H1 (cell line): ENCODE data around the gene ITGB7. TPM values are rescaled to one million over a fixed set of nuclear protein-coding genes. Genes with fewer than 3 reads are reported as not detected.

Experiments
- CTCF ChIA-PET: fragments of 300-600 bp; sonication (Branson Sonifier 250); formaldehyde crosslinking; loops from one replicate; lab custom pipeline; 2021; ENCODE audit not compliant: partially characterized antibody; lab: Charles Lee
- POLR2A ChIA-PET: fragments of 300-600 bp; sonication (Branson Sonifier 250); formaldehyde crosslinking; loops from one replicate; lab custom pipeline; 2021; ENCODE audit warnings: inconsistent platforms; ENCODE audit not compliant: partially characterized antibody; lab: Charles Lee
- DNase-seq, 2 experiments: peaks; one replicate each; pipeline versions ENCODE4 v3.0.0 to v3.0.0-alpha.2; 2010 to 2022; ENCODE audit warnings: low spot score in 2 of 2, low read depth in 1 of 2, mixed read lengths in 1 of 2
- FAIRE-seq: peaks from 2 replicates; lab custom pipeline; 2011; peaks lifted over from hg19 to GRCh38; lab: Jason Lieb, UNC
- H2AFZ ChIP-seq: 2 replicates; pipeline ENCODE4 v1.8.1; 2012; ENCODE audit warnings: low read length, inconsistent platforms
- H2AK5ac ChIP-seq: 2 replicates; pipeline ENCODE4 v1.6.1; 2013; ENCODE audit warnings: low read depth, low read length
- H2BK120ac ChIP-seq: replicated peaks from 2 replicates; pipeline ENCODE3; 2013; ENCODE audit warnings: low read depth, low read length, inconsistent platforms
- H2BK12ac ChIP-seq: 2 replicates; pipeline ENCODE4 v1.6.1; 2013; ENCODE audit warnings: low read depth, low read length
- H2BK15ac ChIP-seq: 2 replicates; pipeline ENCODE4 v1.6.1; 2013; ENCODE audit warnings: low read length
- H2BK20ac ChIP-seq: 2 replicates; pipeline ENCODE4 v1.6.1; 2013; ENCODE audit warnings: low read length
- H2BK5ac ChIP-seq: 2 replicates; pipeline ENCODE4 v1.6.1; 2013; ENCODE audit warnings: low read depth, low read length
- H3K14ac ChIP-seq: 2 replicates; pipeline ENCODE4 v1.6.1; 2013; ENCODE audit warnings: inconsistent platforms; ENCODE audit not compliant: insufficient read length
- H3K18ac ChIP-seq: 2 replicates; pipeline ENCODE4 v1.6.1; 2013; ENCODE audit warnings: low read length; ENCODE audit errors: extremely low read depth
- H3K23ac ChIP-seq: 2 replicates; pipeline ENCODE4 v1.6.1; 2013; ENCODE audit warnings: inconsistent platforms; ENCODE audit not compliant: insufficient read length
- H3K23me2 ChIP-seq: 2 replicates; pipeline ENCODE4 v1.6.1; 2013; ENCODE audit warnings: low read depth, low read length
- H3K27ac ChIP-seq: 2 replicates; pipeline ENCODE4 v1.6.1; 2011; ENCODE audit warnings: low read depth, low read length, inconsistent platforms
- H3K27me3 ChIP-seq, 4 experiments: replicated peaks in 1 of 4; 1 replicate in 1 of 4; 2 replicates in 3 of 4; pipeline versions ENCODE4 v1.6.1 to v1.8.1; 2011 to 2013; ENCODE audit warnings: low read length in 3 of 4, mild to moderate bottlenecking in 3 of 4, inconsistent platforms in 2 of 4, mixed read lengths in 2 of 4, moderate library complexity in 1 of 4; ENCODE audit not compliant: control insufficient read depth in 3 of 4, insufficient read depth in 3 of 4; ENCODE audit errors: extremely low read depth in 1 of 4
- H3K36me3 ChIP-seq, 4 experiments: 2 replicates each; pipeline versions ENCODE4 v1.6.1 to v1.8.1; 2011 to 2013; ENCODE audit warnings: mild to moderate bottlenecking in 4 of 4, low read length in 3 of 4, moderate library complexity in 2 of 4, control low read depth in 1 of 4, inconsistent platforms in 1 of 4; ENCODE audit not compliant: insufficient read depth in 4 of 4, control insufficient read depth in 2 of 4
- H3K4ac ChIP-seq: replicated peaks from 2 replicates; pipeline ENCODE3; 2013; ENCODE audit warnings: low read length, low read depth, mixed read lengths, inconsistent platforms; ENCODE audit not compliant: insufficient read length
- H3K4me1 ChIP-seq, 4 experiments: replicated peaks in 1 of 4; 1 replicate in 1 of 4; 2 replicates in 3 of 4; pipeline versions ENCODE4 v1.6.1 to v1.8.1; 2011 to 2013; ENCODE audit warnings: low read length in 3 of 4, inconsistent platforms in 2 of 4, mixed read lengths in 1 of 4; ENCODE audit not compliant: insufficient read depth in 4 of 4, control insufficient read depth in 3 of 4
- H3K4me2 ChIP-seq, 2 experiments: 2 replicates each; pipeline versions ENCODE4 v1.6.1 to v1.8.1; 2011 to 2013; ENCODE audit warnings: low read depth in 2 of 2, low read length in 2 of 2, control low read depth in 1 of 2, inconsistent platforms in 1 of 2, mild to moderate bottlenecking in 1 of 2; ENCODE audit not compliant: insufficient read depth in 1 of 2
- H3K4me3 ChIP-seq, 4 experiments: fragments of 200-600, 300-600 bp in 1 of 4; sonication (generic), shearing (Covaris generic), sonication (Bioruptor Twin) in 1 of 4; 2 replicates each; pipeline versions ENCODE4 v1.5.1 to v1.8.1; 2011 to 2016; ENCODE audit warnings: low read length in 4 of 4, low read depth in 3 of 4, control low read depth in 2 of 4, inconsistent platforms in 2 of 4, mild to moderate bottlenecking in 2 of 4, mixed read lengths in 1 of 4, moderate library complexity in 1 of 4; ENCODE audit not compliant: insufficient read depth in 2 of 4; ENCODE audit errors: extremely low read depth in 1 of 4
- H3K56ac ChIP-seq: replicated peaks from 2 replicates; pipeline ENCODE3; 2013; ENCODE audit warnings: low read depth, mild to moderate bottlenecking, mixed read lengths, low read length, inconsistent platforms; ENCODE audit not compliant: insufficient read length
- H3K79me1 ChIP-seq: 2 replicates; pipeline ENCODE4 v1.6.1; 2013; ENCODE audit warnings: low read depth, low read length, control low read depth
- H3K79me2 ChIP-seq, 2 experiments: 2 replicates each; pipeline versions ENCODE4 v1.6.1 to v1.8.1; 2012 to 2013; ENCODE audit warnings: low read length in 2 of 2, mild to moderate bottlenecking in 2 of 2, inconsistent platforms in 1 of 2; ENCODE audit not compliant: insufficient read depth in 2 of 2, control insufficient read depth in 1 of 2
- H3K9ac ChIP-seq, 4 experiments: replicated peaks in 1 of 4; 1 replicate in 1 of 4; 2 replicates in 3 of 4; pipeline versions ENCODE4 v1.6.1 to v1.8.1; 2011 to 2013; ENCODE audit warnings: low read depth in 3 of 4, low read length in 3 of 4, control low read depth in 2 of 4, mild to moderate bottlenecking in 2 of 4, moderate library complexity in 2 of 4, inconsistent platforms in 1 of 4; ENCODE audit errors: extremely low read depth in 1 of 4
- H3K9me3 ChIP-seq, 2 experiments: 2 replicates each; pipeline versions ENCODE4 v1.6.1 to v1.8.1; 2012 to 2013; ENCODE audit warnings: mild to moderate bottlenecking in 2 of 2, moderate library complexity in 2 of 2, control low read depth in 1 of 2, inconsistent platforms in 1 of 2, low read depth in 1 of 2, low read length in 1 of 2, mixed read lengths in 1 of 2; ENCODE audit not compliant: insufficient read depth in 2 of 2
- H4K20me1 ChIP-seq, 2 experiments: replicated peaks in 1 of 2; 2 replicates each; pipeline versions ENCODE3 to v1.8.1; 2011 to 2013; ENCODE audit warnings: inconsistent platforms in 2 of 2, low read length in 2 of 2, mild to moderate bottlenecking in 1 of 2; ENCODE audit not compliant: insufficient read depth in 2 of 2, control insufficient read depth in 1 of 2
- H4K5ac ChIP-seq: 2 replicates; pipeline ENCODE4 v1.6.1; 2013; ENCODE audit warnings: low read length, low read depth, mixed read lengths, inconsistent platforms; ENCODE audit not compliant: insufficient read length
- H4K8ac ChIP-seq: 2 replicates; pipeline ENCODE4 v1.8.0; 2013; ENCODE audit warnings: mild to moderate bottlenecking, moderate library complexity, low read length, inconsistent platforms; ENCODE audit not compliant: insufficient read depth; ENCODE audit errors: extremely low read depth
- H4K91ac ChIP-seq: replicated peaks from 2 replicates; pipeline ENCODE3; 2013; ENCODE audit warnings: low read length, mixed read lengths, inconsistent platforms; ENCODE audit not compliant: insufficient read length
- SUZ12 ChIP-seq: fragments of 200-600 bp; sonication (generic); IDR thresholded peaks from 2 replicates; pipeline ENCODE4 v1.6.1; 2012; ENCODE audit warnings: mild to moderate bottlenecking, inconsistent platforms, low read length, moderate library complexity, mixed read lengths
- USF2 ChIP-seq: IDR thresholded peaks from 2 replicates; pipeline ENCODE4 v1.6.1; 2011; ENCODE audit warnings: low read length, improper control_type of control experiment
- WGBS, 2 experiments: shearing (Covaris generic) in 1 of 2; methylation state at CpG; one replicate each; pipeline versions ENCODE4 v1.1.6 to v1.1.7; 2013 to 2015; ENCODE audit warnings: low lambda C conversion rate in 2 of 2, mixed read lengths in 2 of 2, inconsistent platforms in 1 of 2, low coverage in 1 of 2, missing lambda C conversion rate in 1 of 2; ENCODE audit not compliant: insufficient replicate concordance in 2 of 2, insufficient coverage in 1 of 2, insufficient read length in 1 of 2; ENCODE audit errors: extremely low coverage in 1 of 2, missing lambda C conversion rate in 1 of 2; 5-methylcytosine and 5-hydroxymethylcytosine counted together
- polyA plus RNA-seq, 7 experiments: library from polyadenylated mRNA; depleted of rRNA in 3 of 7; stranded (reverse) in 5 of 7; unstranded in 2 of 7; fragments of >200 nt in 5 of 7; fragments of 200-250 nt in 2 of 7; gene quantifications; 1 replicate in 5 of 7; 2 replicates in 1 of 7; 4 replicates in 1 of 7; pipeline versions ENCODE4 v1.2.1 to v1.2.3, GENCODE V29; 2011 to 2013; ENCODE audit warnings: missing spikeins in 2 of 7, mixed read lengths in 2 of 7
- total RNA-seq: library from RNA; stranded (reverse); fragmentation: NEBNext Ultra II Directional; extraction: Animal tissue kit (Norgen Biotek cat#: 25700); gene quantifications from 2 replicates; pipeline ENCODE4 v1.2.1, GENCODE V29; 2021

The ITGB7 gene
- total and polyA plus RNA-seq, 2 of the 8 experiments (the other 6 are each of a cell fraction or from before 2014, with no cell fraction given) = 0.35 to 0.54 TPM

GRCh38 chr12:53181935-53182334 lies 25.1 kb downstream of the ITGB7 start:
- Histone ChIP-seq H3K9ac (no peak overlapping the region), H2AK5ac (no peak overlapping the region), H3K23ac (no peak overlapping the region), H4K91ac (no peak overlapping the region), H3K18ac (no peak overlapping the region), H2BK12ac (no peak overlapping the region), H4K8ac (no peak overlapping the region), H3K56ac (no peak overlapping the region), H3K79me1 (peaks cover 2% of the 10 kb centered on the region; the same call in 1 of the 2 replicates), H3K14ac (no peak overlapping the region), H3K79me2 (peaks cover 0 to 11% of the 10 kb centered on the region in 2 experiments; a peak in 2 of 4 replicates), H2BK20ac (no peak overlapping the region), H3K27ac (no peak overlapping the region), H3K4me2 (peak overlapping the region; percentile 67 to 95), H3K36me3 (peaks cover 11 to 40% (median 31%) of the 10 kb centered on the region in 4 experiments), H3K4me3 (peak overlapping the region; percentile 8 to 89 (median 75); a peak in 5 of 8 replicates), H2BK15ac (no peak overlapping the region), H4K5ac (no peak overlapping the region), H3K27me3 (peaks cover 0 to 22% (median 13%) of the 10 kb centered on the region in 4 experiments; a peak in 6 of 7 replicates), H2BK5ac (no peak overlapping the region), H4K20me1 (peaks cover 0 to 11% of the 10 kb centered on the region in 2 experiments), H3K4me1 (peaks cover 2 to 10% (median 4%) of the 10 kb centered on the region in 4 experiments; a peak in 6 of 7 replicates), H3K23me2 (peaks cover 8% of the 10 kb centered on the region), H3K9me3 (no peaks in the 10 kb centered on the region), H2AFZ (no peak overlapping the region), H2BK120ac (no peak overlapping the region), H3K4ac (no peak overlapping the region)
- no peak for DNase-seq
- WGBS, 2 experiments = 96% methylated on average over 2 of the region's 2 CpGs; no CpG with 5 or more reads in 1 of the 2 experiments
- no peak for FAIRE-seq
- POLR2A ChIA-PET = interaction anchor here (0.9 to 3.8 kb wide), 9 partner anchors 9 to 271 kb away, joined by 3 to 18 read pairs (median 5); no protein-coding TSS in a partner anchor
- CTCF ChIA-PET = interaction anchor here (0.6 to 11.1 kb wide), 14 partner anchors 9 to 154 kb away, joined by 3 to 164 read pairs (median 4); partner anchors contain the start of genes AAAS, ESPL1 and ITGB7
- TF ChIP-seq SUZ12 (no peak), USF2 (0 out of 2 replicates have a peak, but pooled peaks have one; percentile 32)
